ENCODE measurements around the gene ICAM5.

Gene ICAM5

DNA sequence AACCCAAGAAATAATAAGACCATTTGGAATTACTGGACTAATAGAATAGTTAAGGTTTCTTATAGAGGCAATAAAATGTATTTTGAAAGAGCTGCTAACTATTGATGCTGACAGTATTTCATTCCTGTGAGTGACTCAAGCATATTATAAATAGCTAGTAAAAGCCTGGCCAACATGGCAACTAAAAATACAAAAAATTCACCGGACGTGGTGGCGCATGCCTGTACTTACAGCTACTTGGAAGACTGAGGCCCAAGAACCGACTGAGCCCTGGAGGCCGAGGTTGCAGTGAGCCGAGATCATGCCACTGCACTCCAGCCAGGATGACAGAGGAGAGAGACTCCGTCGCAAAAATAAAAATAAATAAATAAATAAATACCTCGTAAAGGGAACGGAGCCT lies 55.0 kb downstream of the ICAM5 start:
- DNase-seq (ENCODE audit: low read depth): no peak

Data from stimulated activated CD8-positive, alpha-beta memory T cell treated with anti-CD3 and anti-CD28 coated beads, Interleukin-4, amount 100 ng/mL, for 24 hours (primary cell).